K562 (cell line): ENCODE measurements around the gene LTBP4. TPM values are rescaled to one million over a fixed set of nuclear protein-coding genes. Genes with fewer than 3 reads are reported as not detected.

Experiments used
- BHLHE40 ChIP-seq: IDR thresholded peaks from 2 replicates; pipeline ENCODE4 v1.6.1; 2011; ENCODE audit warnings: low read length, improper control_type of control experiment
- CBX3 ChIP-seq, 2 experiments: IDR thresholded peaks; 1 replicate in 1 of 2; 2 replicates in 1 of 2; pipeline ENCODE4 v1.6.1; 2012; ENCODE audit warnings: inconsistent platforms in 2 of 2, low read length in 2 of 2, borderline replicate concordance in 1 of 2, control low read depth in 1 of 2
- DMBX1 ChIP-seq: fragments of 250-450 bp; sonication (Bioruptor Pico); IDR thresholded peaks from 2 replicates; pipeline ENCODE4 v1.8.0; 2022; ENCODE audit warnings: inconsistent platforms, mild to moderate bottlenecking, moderate library complexity, borderline replicate concordance
- HOXB6 ChIP-seq: fragments of 250-450 bp; sonication (Bioruptor Pico); IDR thresholded peaks from 2 replicates; pipeline ENCODE4 v1.5.1; 2022; ENCODE audit warnings: mild to moderate bottlenecking, borderline replicate concordance
- NCOA1 ChIP-seq: fragments of 450-650 bp; IDR thresholded peaks from 2 replicates; pipeline ENCODE4 v1.6.1; 2016; ENCODE audit warnings: low read depth
- NRF1 ChIP-seq, 2 experiments: fragments of 450-650 bp; IDR thresholded peaks in 1 of 2; conservative IDR thresholded peaks in 1 of 2; 2 replicates each; pipeline ENCODE4 v1.6.1; 2014; ENCODE audit warnings: mild to moderate bottlenecking in 2 of 2
- SAP30 ChIP-seq: fragments of 200-600 bp; sonication (generic); IDR thresholded peaks from 2 replicates; pipeline ENCODE4 v1.6.1; 2012; ENCODE audit warnings: borderline replicate concordance, low read depth, mild to moderate bottlenecking, moderate library complexity, low read length, control low read depth, inconsistent platforms; ENCODE audit not compliant: insufficient read depth, poor library complexity, severe bottlenecking
- ZNF263 ChIP-seq: sonication (generic); formaldehyde crosslinking; IDR thresholded peaks from 2 replicates; pipeline ENCODE4 v1.8.0; 2022; ENCODE audit warnings: mild to moderate bottlenecking, missing genetic modification reagents, borderline replicate concordance
- polyA plus RNA-seq, 8 experiments: library from polyadenylated mRNA; depleted of rRNA in 4 of 8; stranded (reverse) in 5 of 8; unstranded in 3 of 8; fragments of >200 nt; fragmentation: Nextera tagmentation in 2 of 8; fragmentation: Illumina TruSeq in 1 of 8; extraction: Ambion mirVana in 2 of 8; extraction: Trizol in 1 of 8; gene quantifications; 2 replicates each; pipeline versions ENCODE4 v1.2.1 to v1.2.3, GENCODE V29; 2011 to 2014; ENCODE audit warnings: inconsistent platforms in 1 of 8, missing spikeins in 1 of 8
- total RNA-seq, 7 experiments: library from RNA; depleted of rRNA in 6 of 7; stranded (reverse); fragments of >200 nt in 6 of 7; fragmentation: Illumina TruSeq in 2 of 7; extraction: Trizol in 2 of 7; gene quantifications; 2 replicates each; pipeline versions ENCODE4 v1.2.1 to v1.2.3, GENCODE V29; 2011 to 2021; ENCODE audit warnings: low replicate concordance in 1 of 7
- TF ChIP-seq, protein P1 (sequence below): fragments of 450-650 bp; IDR thresholded peaks from 2 replicates; pipeline ENCODE4 v1.6.1; 2016; ENCODE audit warnings: mild to moderate bottlenecking, moderate library complexity
- TF ChIP-seq, protein P2 (sequence below): sonication (generic); formaldehyde crosslinking; IDR thresholded peaks from 2 replicates; pipeline ENCODE4 v1.8.0; 2022; ENCODE audit warnings: mild to moderate bottlenecking, missing genetic modification reagents
- TF ChIP-seq, protein P3 (sequence below): sonication (generic); formaldehyde crosslinking; IDR thresholded peaks from 2 replicates; pipeline ENCODE4 v1.5.0; 2020; ENCODE audit warnings: missing genetic modification reagents
- TF ChIP-seq, protein P4 (sequence below), 2 experiments: fragments of 450-650 bp in 1 of 2; sonication (generic) in 1 of 2; formaldehyde crosslinking; conservative IDR thresholded peaks; 2 replicates each; pipeline versions ENCODE4 v1.4.0 to v1.8.1; 2020 to 2022; ENCODE audit warnings: mild to moderate bottlenecking in 1 of 2, missing genetic modification reagents in 1 of 2

Gene LTBP4
- total and polyA plus RNA-seq, 9 of the 15 experiments (the other 6 are each of a cell fraction or from before 2014, with no cell fraction given), result 0.35 to 160 (median 31.6) TPM

DNA sequence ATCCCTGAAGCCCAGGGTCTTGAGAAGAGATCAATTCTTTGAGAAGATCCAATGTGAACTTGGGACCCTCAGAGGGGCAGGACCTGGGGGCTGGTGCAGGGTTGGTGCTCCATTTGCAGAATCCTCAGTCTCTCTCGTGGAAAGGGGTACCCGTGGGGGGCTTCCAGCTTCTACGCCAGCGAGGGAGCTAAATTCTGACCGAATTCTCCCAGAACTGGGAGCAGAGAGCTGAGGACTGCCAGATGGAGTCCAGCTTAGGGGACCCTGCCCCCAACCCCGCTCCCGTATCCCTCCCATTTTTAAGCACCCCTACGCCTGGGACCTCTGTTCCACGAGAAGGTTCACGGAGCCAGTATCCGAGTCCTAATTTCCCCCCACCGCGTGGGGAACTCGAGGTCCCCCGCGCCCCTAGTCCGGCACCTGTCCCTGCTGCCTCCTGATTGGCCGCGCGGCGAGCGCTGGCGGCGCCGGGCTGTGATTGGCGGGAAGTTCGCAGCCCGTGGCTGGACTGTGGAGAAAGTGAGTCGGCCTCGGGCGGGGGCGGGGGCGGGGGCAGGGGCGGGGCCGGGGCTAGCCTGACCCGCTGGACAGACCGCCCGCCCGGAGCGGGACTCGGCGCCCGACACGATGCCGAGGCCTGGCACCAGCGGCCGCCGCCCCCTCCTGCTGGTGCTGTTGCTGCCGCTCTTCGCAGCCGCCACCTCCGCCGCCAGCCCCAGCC lies 4.4 kb upstream of the LTBP4 start (continued):
- TF ChIP-seq, protein P1, sequence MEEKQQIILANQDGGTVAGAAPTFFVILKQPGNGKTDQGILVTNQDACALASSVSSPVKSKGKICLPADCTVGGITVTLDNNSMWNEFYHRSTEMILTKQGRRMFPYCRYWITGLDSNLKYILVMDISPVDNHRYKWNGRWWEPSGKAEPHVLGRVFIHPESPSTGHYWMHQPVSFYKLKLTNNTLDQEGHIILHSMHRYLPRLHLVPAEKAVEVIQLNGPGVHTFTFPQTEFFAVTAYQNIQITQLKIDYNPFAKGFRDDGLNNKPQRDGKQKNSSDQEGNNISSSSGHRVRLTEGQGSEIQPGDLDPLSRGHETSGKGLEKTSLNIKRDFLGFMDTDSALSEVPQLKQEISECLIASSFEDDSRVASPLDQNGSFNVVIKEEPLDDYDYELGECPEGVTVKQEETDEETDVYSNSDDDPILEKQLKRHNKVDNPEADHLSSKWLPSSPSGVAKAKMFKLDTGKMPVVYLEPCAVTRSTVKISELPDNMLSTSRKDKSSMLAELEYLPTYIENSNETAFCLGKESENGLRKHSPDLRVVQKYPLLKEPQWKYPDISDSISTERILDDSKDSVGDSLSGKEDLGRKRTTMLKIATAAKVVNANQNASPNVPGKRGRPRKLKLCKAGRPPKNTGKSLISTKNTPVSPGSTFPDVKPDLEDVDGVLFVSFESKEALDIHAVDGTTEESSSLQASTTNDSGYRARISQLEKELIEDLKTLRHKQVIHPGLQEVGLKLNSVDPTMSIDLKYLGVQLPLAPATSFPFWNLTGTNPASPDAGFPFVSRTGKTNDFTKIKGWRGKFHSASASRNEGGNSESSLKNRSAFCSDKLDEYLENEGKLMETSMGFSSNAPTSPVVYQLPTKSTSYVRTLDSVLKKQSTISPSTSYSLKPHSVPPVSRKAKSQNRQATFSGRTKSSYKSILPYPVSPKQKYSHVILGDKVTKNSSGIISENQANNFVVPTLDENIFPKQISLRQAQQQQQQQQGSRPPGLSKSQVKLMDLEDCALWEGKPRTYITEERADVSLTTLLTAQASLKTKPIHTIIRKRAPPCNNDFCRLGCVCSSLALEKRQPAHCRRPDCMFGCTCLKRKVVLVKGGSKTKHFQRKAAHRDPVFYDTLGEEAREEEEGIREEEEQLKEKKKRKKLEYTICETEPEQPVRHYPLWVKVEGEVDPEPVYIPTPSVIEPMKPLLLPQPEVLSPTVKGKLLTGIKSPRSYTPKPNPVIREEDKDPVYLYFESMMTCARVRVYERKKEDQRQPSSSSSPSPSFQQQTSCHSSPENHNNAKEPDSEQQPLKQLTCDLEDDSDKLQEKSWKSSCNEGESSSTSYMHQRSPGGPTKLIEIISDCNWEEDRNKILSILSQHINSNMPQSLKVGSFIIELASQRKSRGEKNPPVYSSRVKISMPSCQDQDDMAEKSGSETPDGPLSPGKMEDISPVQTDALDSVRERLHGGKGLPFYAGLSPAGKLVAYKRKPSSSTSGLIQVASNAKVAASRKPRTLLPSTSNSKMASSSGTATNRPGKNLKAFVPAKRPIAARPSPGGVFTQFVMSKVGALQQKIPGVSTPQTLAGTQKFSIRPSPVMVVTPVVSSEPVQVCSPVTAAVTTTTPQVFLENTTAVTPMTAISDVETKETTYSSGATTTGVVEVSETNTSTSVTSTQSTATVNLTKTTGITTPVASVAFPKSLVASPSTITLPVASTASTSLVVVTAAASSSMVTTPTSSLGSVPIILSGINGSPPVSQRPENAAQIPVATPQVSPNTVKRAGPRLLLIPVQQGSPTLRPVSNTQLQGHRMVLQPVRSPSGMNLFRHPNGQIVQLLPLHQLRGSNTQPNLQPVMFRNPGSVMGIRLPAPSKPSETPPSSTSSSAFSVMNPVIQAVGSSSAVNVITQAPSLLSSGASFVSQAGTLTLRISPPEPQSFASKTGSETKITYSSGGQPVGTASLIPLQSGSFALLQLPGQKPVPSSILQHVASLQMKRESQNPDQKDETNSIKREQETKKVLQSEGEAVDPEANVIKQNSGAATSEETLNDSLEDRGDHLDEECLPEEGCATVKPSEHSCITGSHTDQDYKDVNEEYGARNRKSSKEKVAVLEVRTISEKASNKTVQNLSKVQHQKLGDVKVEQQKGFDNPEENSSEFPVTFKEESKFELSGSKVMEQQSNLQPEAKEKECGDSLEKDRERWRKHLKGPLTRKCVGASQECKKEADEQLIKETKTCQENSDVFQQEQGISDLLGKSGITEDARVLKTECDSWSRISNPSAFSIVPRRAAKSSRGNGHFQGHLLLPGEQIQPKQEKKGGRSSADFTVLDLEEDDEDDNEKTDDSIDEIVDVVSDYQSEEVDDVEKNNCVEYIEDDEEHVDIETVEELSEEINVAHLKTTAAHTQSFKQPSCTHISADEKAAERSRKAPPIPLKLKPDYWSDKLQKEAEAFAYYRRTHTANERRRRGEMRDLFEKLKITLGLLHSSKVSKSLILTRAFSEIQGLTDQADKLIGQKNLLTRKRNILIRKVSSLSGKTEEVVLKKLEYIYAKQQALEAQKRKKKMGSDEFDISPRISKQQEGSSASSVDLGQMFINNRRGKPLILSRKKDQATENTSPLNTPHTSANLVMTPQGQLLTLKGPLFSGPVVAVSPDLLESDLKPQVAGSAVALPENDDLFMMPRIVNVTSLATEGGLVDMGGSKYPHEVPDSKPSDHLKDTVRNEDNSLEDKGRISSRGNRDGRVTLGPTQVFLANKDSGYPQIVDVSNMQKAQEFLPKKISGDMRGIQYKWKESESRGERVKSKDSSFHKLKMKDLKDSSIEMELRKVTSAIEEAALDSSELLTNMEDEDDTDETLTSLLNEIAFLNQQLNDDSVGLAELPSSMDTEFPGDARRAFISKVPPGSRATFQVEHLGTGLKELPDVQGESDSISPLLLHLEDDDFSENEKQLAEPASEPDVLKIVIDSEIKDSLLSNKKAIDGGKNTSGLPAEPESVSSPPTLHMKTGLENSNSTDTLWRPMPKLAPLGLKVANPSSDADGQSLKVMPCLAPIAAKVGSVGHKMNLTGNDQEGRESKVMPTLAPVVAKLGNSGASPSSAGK, result peak; percentile 99
- TF ChIP-seq HOXB6 (CRISPR knock-in tag) (no peak), DMBX1 (CRISPR knock-in tag) (peak; percentile 24; the same call in 1 of the 2 replicates), ZNF263 (CRISPR knock-in tag) (peak; percentile 42; the same call in 1 of the 2 replicates), NRF1 (conservative IDR thresholded peaks at IDR 0.05 in 1 of 2, IDR thresholded peaks at IDR 0.05 in 1 of 2) (peak; percentile 25 to 32; a peak in 2 of 4 replicates), SAP30 (peak; percentile 13), NCOA1 (no peak), BHLHE40 (0 out of 2 replicates have a peak, but pooled peaks have one; percentile 13), CBX3 (IDR thresholded peaks at IDR 0.05; ENCODE audit: borderline replicate concordance in 1 of 2, low read length in 2 of 2) (peak in 1 of 2 experiments; percentile 37; a peak in 1 of 3 replicates)
- TF ChIP-seq, protein P2, sequence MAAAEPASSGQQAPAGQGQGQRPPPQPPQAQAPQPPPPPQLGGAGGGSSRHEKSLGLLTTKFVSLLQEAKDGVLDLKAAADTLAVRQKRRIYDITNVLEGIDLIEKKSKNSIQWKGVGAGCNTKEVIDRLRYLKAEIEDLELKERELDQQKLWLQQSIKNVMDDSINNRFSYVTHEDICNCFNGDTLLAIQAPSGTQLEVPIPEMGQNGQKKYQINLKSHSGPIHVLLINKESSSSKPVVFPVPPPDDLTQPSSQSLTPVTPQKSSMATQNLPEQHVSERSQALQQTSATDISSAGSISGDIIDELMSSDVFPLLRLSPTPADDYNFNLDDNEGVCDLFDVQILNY (CRISPR knock-in tag), result no peak
- TF ChIP-seq, protein P3, sequence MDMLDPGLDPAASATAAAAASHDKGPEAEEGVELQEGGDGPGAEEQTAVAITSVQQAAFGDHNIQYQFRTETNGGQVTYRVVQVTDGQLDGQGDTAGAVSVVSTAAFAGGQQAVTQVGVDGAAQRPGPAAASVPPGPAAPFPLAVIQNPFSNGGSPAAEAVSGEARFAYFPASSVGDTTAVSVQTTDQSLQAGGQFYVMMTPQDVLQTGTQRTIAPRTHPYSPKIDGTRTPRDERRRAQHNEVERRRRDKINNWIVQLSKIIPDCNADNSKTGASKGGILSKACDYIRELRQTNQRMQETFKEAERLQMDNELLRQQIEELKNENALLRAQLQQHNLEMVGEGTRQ (CRISPR knock-in tag), result no peak; the same call in 1 of the 2 replicates
- TF ChIP-seq, protein P4, sequence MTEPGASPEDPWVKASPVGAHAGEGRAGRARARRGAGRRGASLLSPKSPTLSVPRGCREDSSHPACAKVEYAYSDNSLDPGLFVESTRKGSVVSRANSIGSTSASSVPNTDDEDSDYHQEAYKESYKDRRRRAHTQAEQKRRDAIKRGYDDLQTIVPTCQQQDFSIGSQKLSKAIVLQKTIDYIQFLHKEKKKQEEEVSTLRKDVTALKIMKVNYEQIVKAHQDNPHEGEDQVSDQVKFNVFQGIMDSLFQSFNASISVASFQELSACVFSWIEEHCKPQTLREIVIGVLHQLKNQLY (CRISPR knock-in tag; conservative IDR thresholded peaks at IDR 0.05), result no peak
